Measurements from ENCODE around the gene MLXIPL. TPM values are rescaled to one million over a fixed set of nuclear protein-coding genes. Genes with fewer than 3 reads are reported as not detected.

The MLXIPL gene
- polyA plus RNA-seq, 3 donors: 0.15 to 0.24 TPM; not detected in 1

DNA sequence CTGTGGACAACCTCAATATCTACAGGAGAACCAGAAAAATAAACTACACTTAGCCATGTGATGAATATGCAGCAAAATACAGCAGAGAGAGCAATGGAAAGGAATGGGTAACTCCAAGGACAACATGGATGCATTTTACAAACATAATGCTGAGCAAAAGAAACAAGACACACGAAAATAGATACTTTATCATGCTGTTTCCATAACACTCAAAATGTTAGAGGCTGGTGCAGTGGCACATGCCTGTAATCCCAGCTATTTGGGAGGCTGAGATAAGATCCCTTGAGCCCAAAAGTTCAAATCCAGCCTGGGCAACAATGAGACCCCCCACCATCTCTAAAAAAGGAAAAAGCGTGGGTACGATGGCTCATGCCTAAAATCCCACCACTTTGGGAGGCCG, 75.1 kb downstream of the MLXIPL start:
- Mint-ChIP-seq H3K27ac (peak overlapping the region in 3 of 7 donors; percentile 4 to 42 (median 20)), H3K4me1 (peaks cover 6% of the 10 kb centered on the region)

GRCh38 chr7:73547841-73548240, 76.5 kb downstream of the MLXIPL start:
- H3K9me3 ChIP-seq (replicated peaks in 1 of 2; ENCODE audit: control insufficient read depth in 1 of 2, insufficient read depth in 1 of 2, low read length in 2 of 2): no peaks in the 10 kb centered on the region
- H3K79me2 ChIP-seq (ENCODE audit: insufficient read depth, low read length): peaks cover 93% of the 10 kb centered on the region
- H3K4me2 ChIP-seq (replicated peaks; ENCODE audit: extremely low read depth, low read length, poor library complexity, severe bottlenecking): no peak overlapping the region
- Mint-ChIP-seq H3K36me3 (peaks cover 55 to 90% of the 10 kb centered on the region in 2 donors), H3K4me1 (peaks cover 6% of the 10 kb centered on the region), H3K27me3 (ENCODE audit: low read depth in 3 of 3) (no peaks in the 10 kb centered on the region), H3K9me3 (no peaks in the 10 kb centered on the region), H3K27ac (peak overlapping the region in 2 of 7 donors; percentile 5 to 15), H3K4me3 (no peak overlapping the region)
- intact Hi-C loops (cut with micrococcal nuclease): no loop called here
- H3K27me3 ChIP-seq (ENCODE audit: control insufficient read depth in 2 of 2, insufficient read depth in 2 of 2, low read length in 2 of 2): no peaks in the 10 kb centered on the region
- no peak for DNase-seq
- no peak for TF ChIP-seq CTCF (IDR thresholded peaks at IDR 0.05)
- H4K20me1 ChIP-seq (ENCODE audit: insufficient read depth, low read length): peaks cover 93% of the 10 kb centered on the region
- H3K27ac ChIP-seq (ENCODE audit: low read depth in 1 of 2, low read length in 2 of 2): no peak overlapping the region
- H3K36me3 ChIP-seq (replicated peaks in 1 of 2; ENCODE audit: control insufficient read depth in 1 of 2, insufficient read depth in 2 of 2, low read length in 2 of 2): peaks cover 46 to 83% of the 10 kb centered on the region in 2 donors
- no peak overlapping the region for H2AFZ ChIP-seq (ENCODE audit: insufficient read depth, low read depth, low read length, poor library complexity, severe bottlenecking)
- 87% methylated on average over 7 of the region's 9 CpGs for WGBS (ENCODE audit: insufficient coverage)
- H3K4me3 ChIP-seq (replicated peaks in 1 of 3; ENCODE audit: low read depth in 2 of 3, low read length in 3 of 3): no peak overlapping the region
- H3K9ac ChIP-seq (ENCODE audit: insufficient read depth, low read length, poor library complexity, severe bottlenecking): no peak overlapping the region
- no peaks in the 10 kb centered on the region for H3K4me1 ChIP-seq (ENCODE audit: control insufficient read depth in 1 of 2, insufficient read depth in 2 of 2, low read length in 2 of 2)

More for the DNA sequence above, 75.1 kb downstream of the MLXIPL start:
- peak overlapping the region in 1 of 2 donors; percentile 49 for H3K27ac ChIP-seq (ENCODE audit: low read depth in 1 of 2, low read length in 2 of 2)
- Mint-ChIP-seq H3K27me3 (ENCODE audit: low read depth in 3 of 3) (no peaks in the 10 kb centered on the region), H3K4me3 (no peak overlapping the region), H3K36me3 (peaks cover 48 to 90% of the 10 kb centered on the region in 2 donors), H3K9me3 (no peaks in the 10 kb centered on the region)
- H3K4me3 ChIP-seq (replicated peaks in 1 of 3; ENCODE audit: low read depth in 2 of 3, low read length in 3 of 3): no peak overlapping the region
- DNase-seq: no peak
- no peaks in the 10 kb centered on the region for H3K4me1 ChIP-seq (ENCODE audit: control insufficient read depth in 1 of 2, insufficient read depth in 2 of 2, low read length in 2 of 2)
- H2AFZ ChIP-seq (ENCODE audit: insufficient read depth, low read depth, low read length, poor library complexity, severe bottlenecking): no peak overlapping the region
- no peak overlapping the region for H3K4me2 ChIP-seq (replicated peaks; ENCODE audit: extremely low read depth, low read length, poor library complexity, severe bottlenecking)
- intact Hi-C loops (cut with micrococcal nuclease): no loop called here
- peaks cover 95% of the 10 kb centered on the region for H3K79me2 ChIP-seq (ENCODE audit: insufficient read depth, low read length)
- no peaks in the 10 kb centered on the region for H3K9me3 ChIP-seq (replicated peaks in 1 of 2; ENCODE audit: control insufficient read depth in 1 of 2, insufficient read depth in 1 of 2, low read length in 2 of 2)
- H3K9ac ChIP-seq (ENCODE audit: insufficient read depth, low read length, poor library complexity, severe bottlenecking): no peak overlapping the region
- peaks cover 35 to 83% of the 10 kb centered on the region in 2 donors for H3K36me3 ChIP-seq (replicated peaks in 1 of 2; ENCODE audit: control insufficient read depth in 1 of 2, insufficient read depth in 2 of 2, low read length in 2 of 2)
- no peak for TF ChIP-seq CTCF (IDR thresholded peaks at IDR 0.05)
- no peaks in the 10 kb centered on the region for H3K27me3 ChIP-seq (ENCODE audit: control insufficient read depth in 2 of 2, insufficient read depth in 2 of 2, low read length in 2 of 2)
- WGBS (ENCODE audit: insufficient coverage): 100% methylated on average over 1 of the region's 4 CpGs
- H4K20me1 ChIP-seq (ENCODE audit: insufficient read depth, low read length): peaks cover 92% of the 10 kb centered on the region

Measured in CD14-positive monocyte (primary cell).